ENCODE measurements around the gene APCDD1.

Gene APCDD1

DNA sequence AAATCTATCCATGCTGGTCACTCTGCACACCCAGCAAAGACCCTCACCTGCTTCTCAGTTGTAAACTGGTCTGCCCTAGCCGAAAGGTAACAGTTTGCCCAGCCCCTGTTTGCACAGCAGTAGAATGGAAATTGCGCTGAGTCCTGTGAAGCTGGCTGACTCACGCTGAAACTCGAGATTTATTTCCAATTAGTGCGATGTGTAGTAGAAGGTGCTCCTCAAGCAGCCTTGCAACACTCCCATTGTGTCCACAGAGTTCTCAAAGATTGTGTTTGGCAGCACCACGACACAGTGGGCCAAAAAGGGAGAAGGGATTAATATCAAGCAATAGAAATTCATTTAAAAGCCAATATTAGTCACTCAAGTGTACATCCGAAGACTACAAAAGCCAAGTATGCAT, 21.7 kb upstream of the APCDD1 start:
- DNase-seq, result no peak

- DNase-seq, result no peak
Observed at GRCh38 chr18:10436160-10436559, 18.3 kb upstream of the APCDD1 start.

DNA sequence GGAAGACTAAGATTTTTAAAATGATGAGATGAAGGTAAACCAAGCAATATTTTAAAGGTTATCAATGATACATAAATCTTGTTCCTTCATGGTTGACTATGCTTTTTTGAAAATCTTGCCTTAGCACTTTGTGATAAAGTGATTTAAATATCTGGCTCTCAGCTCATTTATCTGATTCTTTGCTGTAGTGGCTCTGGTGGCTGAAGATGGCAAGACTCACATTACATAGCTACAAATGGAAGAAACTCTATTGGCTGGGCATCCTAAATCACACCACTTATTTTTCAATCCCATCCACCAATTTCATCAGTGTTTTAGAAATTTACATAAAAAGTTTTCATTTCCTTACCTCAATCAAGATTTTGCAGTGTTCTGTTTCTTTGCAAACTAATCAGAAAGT, 16.6 kb upstream of the APCDD1 start:
- DNase-seq, result no peak

DNA sequence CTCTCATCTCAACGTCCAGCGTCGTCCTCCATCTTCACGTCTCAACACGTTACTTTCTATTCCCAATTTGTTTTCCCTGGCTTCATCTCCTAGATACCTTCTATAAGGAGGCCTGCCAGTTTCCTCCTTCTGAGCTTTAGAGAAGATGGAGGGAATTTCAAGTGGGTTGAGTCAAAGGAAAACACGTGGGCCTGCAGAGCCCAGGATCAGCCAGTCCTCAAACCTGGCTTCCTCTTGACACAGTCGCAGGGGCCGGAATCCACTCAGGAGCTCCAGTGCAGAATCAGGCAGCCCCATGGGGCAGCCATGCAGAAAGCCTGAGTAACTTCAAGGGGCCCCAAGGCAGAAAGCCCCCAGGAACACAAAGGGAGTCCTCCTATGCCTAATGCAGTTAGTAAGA, 14.5 kb upstream of the APCDD1 start:
- no peak for DNase-seq

GRCh38 chr18:10440884-10441283, 13.6 kb upstream of the APCDD1 start:
- no peak for DNase-seq

- no peak for DNase-seq
Observed at GRCh38 chr18:10441472-10441871, 13.0 kb upstream of the APCDD1 start.

- DNase-seq, result no peak
Observed at GRCh38 chr18:10442551-10442971, 11.9 kb upstream of the APCDD1 start.

GRCh38 chr18:10443001-10443400, 11.4 kb upstream of the APCDD1 start:
- DNase-seq, result no peak

DNA sequence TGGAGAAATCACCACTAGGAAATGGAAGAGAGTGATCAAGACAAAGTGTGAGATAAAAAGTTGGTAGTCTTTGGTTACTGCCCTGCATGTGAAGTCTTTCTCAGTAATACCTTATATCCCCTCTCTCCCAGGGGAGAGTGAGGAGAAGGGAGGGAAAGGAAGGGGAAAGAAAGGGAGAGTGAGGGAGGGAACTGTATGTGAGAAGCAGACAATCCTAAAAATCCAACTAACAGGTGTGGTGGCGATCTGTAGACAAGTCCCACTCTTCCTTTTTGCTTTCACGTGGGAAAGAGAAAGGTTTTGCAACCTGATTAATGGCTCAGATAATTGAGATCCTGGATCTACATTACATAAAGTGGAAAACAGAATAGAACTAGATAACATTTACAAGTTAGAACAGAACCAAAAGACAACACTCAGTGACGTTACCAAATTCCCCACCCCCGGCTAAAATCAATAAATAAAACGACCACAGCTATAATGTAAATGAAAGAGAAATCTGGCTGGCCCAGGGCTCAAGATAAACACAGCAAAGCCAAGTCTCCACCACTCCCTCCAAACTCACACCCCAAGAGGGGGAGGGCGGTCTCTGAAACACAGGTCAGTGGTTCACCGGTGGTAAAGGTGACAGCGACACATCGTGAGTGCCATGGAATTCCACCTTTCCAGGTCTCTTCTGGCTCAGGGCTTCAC, 10.0 kb upstream of the APCDD1 start:
- DNase-seq, result no peak

DNA sequence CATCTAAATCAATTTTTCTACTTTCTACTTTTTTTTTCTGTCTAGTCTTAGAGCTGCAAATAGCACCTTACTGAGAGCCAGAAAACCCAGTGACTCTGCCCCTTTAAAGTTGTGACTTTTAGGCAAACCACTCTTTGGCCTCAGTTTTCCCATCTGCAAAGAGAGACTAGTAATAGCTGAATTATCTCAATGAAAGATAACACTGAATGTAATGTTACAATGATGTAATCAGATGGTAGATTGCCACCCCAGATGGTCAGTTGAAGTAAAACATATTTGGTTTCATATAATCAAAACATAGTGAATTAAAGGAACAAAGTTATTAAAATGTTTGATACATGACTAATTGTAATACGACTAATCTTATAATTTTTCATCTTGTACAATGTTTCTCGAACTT, 5.0 kb upstream of the APCDD1 start:
- DNase-seq, result no peak

GRCh38 chr18:10450986-10451385, 3.4 kb upstream of the APCDD1 start:
- no peak for DNase-seq

GRCh38 chr18:10453261-10453805, 1.1 kb upstream of the APCDD1 start:
- no peak for DNase-seq

GRCh38 chr18:10454681-10455557, 484 bp downstream of the APCDD1 start:
- DNase-seq, result peak in 1 of 2 experiments; percentile 19

DNA sequence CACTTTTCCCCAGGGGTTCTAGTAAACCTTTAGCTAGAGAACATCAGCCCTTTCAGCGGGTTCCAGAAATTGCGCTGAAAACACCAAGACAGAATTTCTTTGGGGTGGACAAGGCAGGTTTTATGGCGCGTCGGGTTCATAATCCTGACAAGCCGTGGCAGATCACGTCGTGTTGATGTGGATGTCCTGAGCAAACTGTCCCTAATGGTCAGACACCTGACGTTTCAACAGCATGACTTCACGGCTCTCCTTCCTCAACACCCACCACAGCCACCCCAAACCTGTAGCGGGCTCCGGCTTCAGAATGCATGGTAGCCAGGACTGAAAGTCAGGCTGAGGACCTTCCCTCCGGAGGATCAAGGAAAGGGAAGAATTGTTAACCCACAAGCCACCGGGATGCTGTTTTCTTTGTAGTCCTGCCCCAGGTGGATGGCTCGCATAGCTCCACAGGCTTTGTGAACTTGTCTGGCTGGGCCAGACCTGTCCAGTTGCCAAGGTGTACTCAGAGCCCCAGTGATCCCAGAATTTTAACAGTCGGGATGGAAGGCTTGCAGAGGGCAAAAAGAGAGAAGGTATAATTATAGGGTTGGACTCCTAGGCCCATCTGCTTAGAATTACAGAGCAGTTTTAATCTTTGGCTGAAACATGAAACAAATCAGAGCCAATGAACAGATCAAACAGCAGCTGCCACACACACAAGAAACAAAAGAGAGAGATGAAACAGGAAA, 1.5 kb downstream of the APCDD1 start:
- DNase-seq, result no peak

DNA sequence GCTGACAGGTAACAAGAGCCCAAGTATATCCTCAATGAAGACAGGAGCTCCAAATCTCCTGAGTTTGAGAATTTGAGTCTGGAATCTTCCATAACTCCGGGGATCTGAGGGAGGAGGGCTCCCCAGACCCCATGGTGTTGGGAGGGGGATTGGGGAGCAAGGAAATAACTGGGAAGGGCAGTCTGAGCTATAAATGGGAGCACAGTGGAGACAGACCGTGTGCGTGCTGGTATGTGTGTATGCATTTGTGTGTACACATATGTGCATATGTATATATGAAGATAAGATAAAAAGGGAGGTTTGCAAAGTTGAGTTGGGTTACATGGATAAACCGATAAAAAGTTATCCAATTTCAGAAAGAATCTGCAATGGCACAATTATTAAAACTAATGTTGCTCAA, 2.3 kb downstream of the APCDD1 start:
- no peak for DNase-seq

DNA sequence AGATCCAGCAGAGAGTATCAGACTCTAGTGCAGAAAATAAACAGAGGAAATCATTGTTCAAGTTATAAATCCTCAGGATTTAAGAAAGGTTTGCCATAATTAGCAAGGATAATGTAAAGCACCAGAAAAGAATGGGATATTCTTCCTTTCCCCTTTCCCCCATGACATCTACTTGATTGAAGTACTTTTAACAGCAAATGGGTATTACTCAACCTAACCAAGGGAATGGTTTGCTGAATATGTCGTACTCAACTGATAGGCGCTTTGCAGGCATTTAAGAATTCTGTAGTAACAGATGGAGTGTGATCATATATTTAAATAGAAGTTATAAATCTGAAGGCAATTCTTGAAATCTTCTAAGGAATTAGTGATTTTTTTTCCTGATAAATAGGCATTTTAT, 2.7 kb downstream of the APCDD1 start:
- DNase-seq, result no peak

- DNase-seq, result no peak
Observed at GRCh38 chr18:10457767-10458166, 3.3 kb downstream of the APCDD1 start.

- no peak for DNase-seq
Observed at GRCh38 chr18:10458691-10459090, 4.3 kb downstream of the APCDD1 start.

DNA sequence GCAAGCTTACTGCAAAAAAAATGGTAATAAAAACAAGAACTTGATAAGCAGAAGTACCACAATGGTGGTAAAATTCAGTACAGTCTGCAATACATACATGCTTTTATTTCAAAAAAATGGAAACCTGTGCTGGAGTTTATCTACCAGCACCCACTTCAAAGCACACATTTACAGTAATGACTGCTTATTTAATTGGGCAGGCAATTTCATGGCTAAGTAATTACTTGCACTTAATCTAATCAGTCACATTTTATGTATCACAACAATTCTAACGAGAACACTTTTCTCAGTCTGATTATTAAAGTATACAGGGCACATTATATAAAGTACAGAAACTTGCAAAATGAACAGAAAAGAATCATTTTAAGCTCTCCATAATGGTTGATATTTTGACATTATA, 5.2 kb downstream of the APCDD1 start:
- DNase-seq, result no peak

DNA sequence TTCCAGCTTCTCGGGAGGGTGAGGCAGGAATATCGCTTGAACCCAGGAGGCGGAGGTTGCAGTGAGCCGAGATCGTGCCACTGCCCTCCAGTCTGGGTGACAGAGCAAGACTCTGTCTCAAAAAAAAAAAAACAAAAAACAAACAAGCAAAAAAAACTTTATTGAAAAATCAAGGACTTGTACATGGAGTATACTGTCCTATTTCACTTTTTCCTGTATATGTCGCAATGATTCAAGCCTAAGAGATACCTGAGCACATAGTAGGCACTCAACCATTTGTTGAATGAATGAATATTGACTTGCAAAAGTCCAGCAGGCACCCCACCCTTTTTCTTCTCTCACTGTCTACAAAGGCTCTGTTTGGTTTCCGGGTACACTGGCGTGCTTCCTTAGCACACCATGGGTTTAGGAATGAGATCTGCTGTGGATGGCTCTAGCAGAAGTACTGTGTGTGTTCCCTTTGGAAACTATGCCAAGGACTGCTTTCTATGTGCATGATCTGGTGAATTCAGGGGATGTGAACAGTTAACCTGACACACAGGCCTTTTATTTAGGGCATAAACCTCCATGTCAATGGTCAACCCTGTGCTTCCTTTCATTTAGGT, 6.1 kb downstream of the APCDD1 start:
- no peak for DNase-seq

- DNase-seq, result no peak
Observed at GRCh38 chr18:10461989-10462388, 7.6 kb downstream of the APCDD1 start.

- no peak for DNase-seq
Observed at GRCh38 chr18:10462597-10462996, 8.2 kb downstream of the APCDD1 start.

DNA sequence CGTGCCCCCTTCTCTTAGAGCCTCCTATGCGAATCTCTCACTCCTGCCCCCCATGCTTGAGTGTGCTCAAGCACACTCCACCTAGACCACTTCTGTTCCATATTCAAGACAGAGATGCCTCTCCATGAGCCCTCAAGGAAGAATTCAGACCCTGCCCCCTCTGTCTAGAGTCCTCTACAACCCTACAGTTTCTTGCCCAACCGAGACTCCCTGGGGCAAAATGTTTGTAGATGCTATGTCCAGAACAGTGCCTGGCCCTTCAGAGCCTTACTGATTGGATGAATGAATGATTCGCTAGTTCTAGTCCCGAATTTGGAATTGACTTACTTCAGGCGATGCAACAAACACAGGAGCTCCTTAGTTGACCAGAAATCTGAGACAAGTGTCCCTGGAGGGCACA, 8.7 kb downstream of the APCDD1 start:
- no peak for DNase-seq
